Measurements from ENCODE around the gene PCDHA1. TPM values are rescaled to one million over a fixed set of nuclear protein-coding genes. Genes with fewer than 3 reads are reported as not detected.
A peak's percentile ranks its signal among the peaks of the same experiment; 100 is the strongest.
"Not testable (repeated sequence)": the region's sequence is repeated elsewhere in the genome, so short reads cannot be mapped to it uniquely, and the experiment has no call there.

Gene PCDHA1
- total RNA-seq, 4 donors from 2014 or later = not detected

GRCh38 chr5:140791089-140791488 lies 5.1 kb downstream of the PCDHA1 start:
- Histone ChIP-seq H3K9me3 (peaks cover 0 to 26% (median 2%) of the 10 kb centered on the region in 3 donors), H3K36me3 (no peaks in the 10 kb centered on the region), H3K4me1 (no peaks in the 10 kb centered on the region), H3K27me3 (peaks cover 0 to 29% (median 12%) of the 10 kb centered on the region in 3 donors), H3K4me3 (no peak overlapping the region), H3K27ac (no peak overlapping the region)
- DNase-seq (no peak), ATAC-seq (no peak)
- TF ChIP-seq CTCF (IDR thresholded peaks at IDR 0.05 in 4 of 5, conservative IDR thresholded peaks at IDR 0.05 in 1 of 5) (no peak), POLR2A (IDR thresholded peaks at IDR 0.05) (no peak)
- in situ Hi-C loops (cut with MboI; ENCODE audit: low sequenced_read_pairs in 4 of 4) (no loop called here), intact Hi-C loops (cut with DNase I; ENCODE audit: low total_unique reads) (no loop called here)

- Histone ChIP-seq H3K9me3 (peaks cover 0 to 20% (median 0%) of the 10 kb centered on the region in 3 donors), H3K4me1 (no peaks in the 10 kb centered on the region), H3K27me3 (peaks cover 0 to 14% (median 6%) of the 10 kb centered on the region in 3 donors), H3K27ac (no peak within 1 kb of the TSS), H3K4me3 (peak within 1 kb of the TSS in 2 of 4 donors; percentile 8 to 32), H3K36me3 (no peaks in the 10 kb centered on the region)
- in situ Hi-C loops (cut with MboI; ENCODE audit: low sequenced_read_pairs in 4 of 4) (no loop called here), intact Hi-C loops (cut with DNase I; ENCODE audit: low total_unique reads) (no loop called here)
- no peak for ATAC-seq
- no peak for DNase-seq
- TF ChIP-seq CTCF (IDR thresholded peaks at IDR 0.05 in 4 of 5, conservative IDR thresholded peaks at IDR 0.05 in 1 of 5) (peak in 1 of 5 experiments; percentile 20), POLR2A (IDR thresholded peaks at IDR 0.05) (no peak)
These were observed 8.8 kb downstream of the PCDHA1 start, which contains the start of gene PCDHA2 for GRCh38 chr5:140794595-140795258. Gene PCDHA2 (plus strand): TSS chr5:140794852.

DNA sequence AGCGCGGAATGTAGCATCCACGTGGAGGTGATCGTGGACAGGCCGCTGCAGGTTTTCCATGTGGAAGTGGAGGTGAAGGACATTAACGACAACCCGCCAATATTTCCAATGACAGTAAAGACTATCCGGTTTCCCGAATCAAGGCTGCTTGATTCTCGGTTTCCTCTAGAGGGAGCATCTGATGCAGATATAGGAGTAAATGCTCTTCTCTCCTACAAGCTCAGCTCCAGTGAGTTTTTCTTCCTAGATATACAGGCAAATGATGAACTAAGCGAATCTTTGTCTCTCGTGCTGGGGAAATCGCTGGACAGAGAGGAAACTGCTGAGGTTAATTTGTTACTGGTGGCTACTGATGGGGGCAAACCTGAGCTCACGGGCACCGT lies 9.3 kb downstream of the PCDHA1 start:
- Histone ChIP-seq H3K27me3 (peaks cover 0 to 17% (median 6%) of the 10 kb centered on the region in 3 donors), H3K9me3 (peaks cover 0 to 20% (median 0%) of the 10 kb centered on the region in 3 donors), H3K4me1 (no peaks in the 10 kb centered on the region), H3K4me3 (peak overlapping the region in 1 of 4 donors; percentile 32), H3K36me3 (no peaks in the 10 kb centered on the region), H3K27ac (no peak overlapping the region)
- no peak for DNase-seq
- in situ Hi-C loops (cut with MboI; ENCODE audit: low sequenced_read_pairs in 4 of 4) = no loop called here
- TF ChIP-seq POLR2A (IDR thresholded peaks at IDR 0.05) = no peak
- no peak for TF ChIP-seq CTCF (IDR thresholded peaks at IDR 0.05 in 4 of 5, conservative IDR thresholded peaks at IDR 0.05 in 1 of 5)
- ATAC-seq = no peak
- intact Hi-C loops (cut with DNase I; ENCODE audit: low total_unique reads) = no loop called here

GRCh38 chr5:140796072-140796717 lies 10.3 kb downstream of the PCDHA1 start:
- peaks cover 0 to 22% (median 6%) of the 10 kb centered on the region in 3 donors for H3K27me3 ChIP-seq
- H3K36me3 ChIP-seq; H3K4me3 ChIP-seq; in situ Hi-C loops (cut with MboI; ENCODE audit: low sequenced_read_pairs in 4 of 4); H3K27ac ChIP-seq; H3K4me1 ChIP-seq; intact Hi-C loops (cut with DNase I; ENCODE audit: low total_unique reads); ATAC-seq; DNase-seq: not testable (repeated sequence)
- H3K9me3 ChIP-seq = peaks cover 0 to 20% (median 0%) of the 10 kb centered on the region in 3 donors

- ATAC-seq = no peak
- H3K36me3 ChIP-seq = no peaks in the 10 kb centered on the region
- peaks cover 0 to 20% (median 0%) of the 10 kb centered on the region in 3 donors for H3K9me3 ChIP-seq
- intact Hi-C loops (cut with DNase I; ENCODE audit: low total_unique reads) (no loop called here), in situ Hi-C loops (cut with MboI; ENCODE audit: low sequenced_read_pairs in 4 of 4) (no loop called here)
- H3K4me3 ChIP-seq = no peak overlapping the region
- H3K27ac ChIP-seq = no peak overlapping the region
- TF ChIP-seq POLR2A (IDR thresholded peaks at IDR 0.05) = no peak
- TF ChIP-seq CTCF (IDR thresholded peaks at IDR 0.05 in 4 of 5, conservative IDR thresholded peaks at IDR 0.05 in 1 of 5) = no peak
- H3K4me1 ChIP-seq = no peaks in the 10 kb centered on the region
- no peak for DNase-seq
- peaks cover 0 to 22% (median 6%) of the 10 kb centered on the region in 3 donors for H3K27me3 ChIP-seq
These were observed 10.8 kb downstream of the PCDHA1 start for GRCh38 chr5:140796718-140797095.

Data from gastrocnemius medialis (tissue), 4 donors.